GM23338 (cell line): Measurements from ENCODE around the gene THSD4. TPM values are rescaled to one million over a fixed set of nuclear protein-coding genes. Genes with fewer than 3 reads are reported as not detected.

ENCODE experiments used
- ATAC-seq: fragments of 200-7000 bp; cut with Tn5 transposase; 3 replicates; pipeline ENCODE4 v1.9.1; 2020
- DNase-seq: peaks from one replicate; pipeline ENCODE4 v3.0.0-alpha.2; 2015; ENCODE audit warnings: low spot score
- H2AFZ ChIP-seq: fragments of 200-600 bp; sonication (generic); 2 replicates; pipeline ENCODE4 v1.8.0; 2016; ENCODE audit warnings: antibody characterized with exemption, mild to moderate bottlenecking, moderate library complexity
- H3F3A ChIP-seq: fragments of 200-600 bp; sonication (generic); replicated peaks from 2 replicates; pipeline ENCODE4 v1.8.0; 2017; ENCODE audit warnings: antibody characterized with exemption, mixed run types, low read depth
- H3K27ac ChIP-seq: fragments of 200-600 bp; sonication (generic); 2 replicates; pipeline ENCODE4 v1.6.1; 2016; ENCODE audit warnings: low read depth
- H3K27me3 ChIP-seq: fragments of 200-600 bp; sonication (generic); 2 replicates; pipeline ENCODE4 v1.8.0; 2016; ENCODE audit warnings: mild to moderate bottlenecking, mixed run types, moderate library complexity; ENCODE audit not compliant: insufficient read depth
- H3K36me3 ChIP-seq: fragments of 200-600 bp; sonication (generic); 2 replicates; pipeline ENCODE4 v1.8.0; 2016; ENCODE audit warnings: mild to moderate bottlenecking; ENCODE audit not compliant: insufficient read depth
- H3K4me1 ChIP-seq: fragments of 200-600 bp; sonication (generic); 2 replicates; pipeline ENCODE4 v1.8.0; 2016; ENCODE audit warnings: mild to moderate bottlenecking, moderate library complexity; ENCODE audit not compliant: insufficient read depth
- H3K4me2 ChIP-seq: fragments of 200-600 bp; sonication (generic); 2 replicates; pipeline ENCODE4 v1.7.1; 2017; ENCODE audit warnings: mixed run types
- H3K4me3 ChIP-seq: fragments of 200-600 bp; sonication (generic); 2 replicates; pipeline ENCODE4 v1.6.1; 2016; ENCODE audit warnings: mixed run types
- H3K79me2 ChIP-seq: fragments of 200-600 bp; sonication (generic); replicated peaks from 2 replicates; pipeline ENCODE4 v1.8.0; 2017; ENCODE audit warnings: mild to moderate bottlenecking; ENCODE audit not compliant: insufficient read depth
- H3K9me2 ChIP-seq: fragments of 200-600 bp; sonication (generic); 2 replicates; pipeline ENCODE4 v1.8.0; 2017; ENCODE audit not compliant: insufficient read depth
- H4K20me1 ChIP-seq: fragments of 200-600 bp; sonication (generic); replicated peaks from 2 replicates; pipeline ENCODE4 v1.8.0; 2017; ENCODE audit warnings: mild to moderate bottlenecking; ENCODE audit not compliant: insufficient read depth
- H3K27ac Mint-ChIP-seq: 2 replicates; pipeline ENCODE4 v1.8.0; 2020; ENCODE audit warnings: inconsistent platforms, mild to moderate bottlenecking, moderate library complexity, mixed read lengths
- H3K27me3 Mint-ChIP-seq: 3 replicates; pipeline ENCODE4 v1.8.0; 2022; ENCODE audit warnings: low read depth, mild to moderate bottlenecking, moderate library complexity, mixed read lengths, inconsistent platforms; ENCODE audit not compliant: insufficient read depth, poor library complexity
- H3K36me3 Mint-ChIP-seq: 3 replicates; pipeline ENCODE4 v1.8.0; 2021; ENCODE audit warnings: low read depth, mild to moderate bottlenecking, inconsistent platforms, moderate library complexity, mixed read lengths
- H3K4me1 Mint-ChIP-seq: 3 replicates; pipeline ENCODE4 v1.8.0; 2020; ENCODE audit warnings: mild to moderate bottlenecking, inconsistent platforms, mixed read lengths
- H3K4me3 Mint-ChIP-seq: 3 replicates; pipeline ENCODE4 v1.8.0; 2021; ENCODE audit warnings: moderate library complexity, mild to moderate bottlenecking, inconsistent platforms, mixed read lengths
- H3K9me3 Mint-ChIP-seq: 3 replicates; pipeline ENCODE4 v1.8.0; 2020; ENCODE audit warnings: moderate library complexity, mild to moderate bottlenecking, inconsistent platforms, mixed read lengths
- CREB1 ChIP-seq: fragments of 250-450 bp; sonication (Bioruptor Pico); IDR thresholded peaks from 2 replicates; pipeline ENCODE4 v1.5.0; 2020; ENCODE audit warnings: low read depth, mild to moderate bottlenecking, moderate library complexity
- CTCF ChIP-seq, 2 experiments: fragments of 200-600 bp in 1 of 2; sonication (generic) in 1 of 2; conservative IDR thresholded peaks; 2 replicates each; pipeline versions ENCODE4 v1.5.1 to v1.6.1; 2016 to 2017; ENCODE audit warnings: antibody characterized with exemption in 2 of 2, low read depth in 2 of 2, mild to moderate bottlenecking in 2 of 2, moderate library complexity in 1 of 2
- EZH2phosphoT487 ChIP-seq: fragments of 200-600 bp; sonication (generic); IDR thresholded peaks from one replicate; pipeline ENCODE4 v1.8.1; 2018; ENCODE audit warnings: antibody characterized with exemption; ENCODE audit not compliant: unreplicated experiment
- NANOG ChIP-seq: IDR thresholded peaks from 2 replicates; pipeline ENCODE4 v1.6.1; 2016; ENCODE audit warnings: antibody characterized with exemption, borderline replicate concordance
- STAT1 ChIP-seq: IDR thresholded peaks from one replicate; pipeline ENCODE4 v1.6.1; 2016; ENCODE audit warnings: antibody characterized with exemption; ENCODE audit not compliant: unreplicated experiment
- ZNF114 ChIP-seq: fragments of 250-450 bp; sonication (Bioruptor Pico); IDR thresholded peaks from 2 replicates; pipeline ENCODE4 v1.5.0; 2020; ENCODE audit warnings: mild to moderate bottlenecking, moderate library complexity
- ZNF331 ChIP-seq: fragments of 250-450 bp; sonication (Bioruptor Pico); IDR thresholded peaks from 2 replicates; pipeline ENCODE4 v1.5.0; 2020; ENCODE audit warnings: low read depth, mild to moderate bottlenecking, moderate library complexity
- ZNF462 ChIP-seq: fragments of 250-450 bp; sonication (Bioruptor Pico); IDR thresholded peaks from 2 replicates; pipeline ENCODE4 v1.5.0; 2020; ENCODE audit warnings: mild to moderate bottlenecking, moderate library complexity
- polyA plus RNA-seq: library from polyadenylated mRNA; unstranded; fragments of >200 nt; fragmentation: Nextera tagmentation; extraction: Ambion mirVana; gene quantifications from 2 replicates; pipeline ENCODE4 v1.2.1, GENCODE V29; 2016
- total RNA-seq: library from RNA; depleted of rRNA; stranded (reverse); fragments of >200 nt; shearing (Covaris generic); gene quantifications from 2 replicates; pipeline ENCODE4 v1.2.3, GENCODE V29; 2014
- TF ChIP-seq, protein P1 (sequence below): IDR thresholded peaks from 2 replicates; pipeline ENCODE4 v1.6.1; 2016; ENCODE audit warnings: antibody characterized with exemption

THSD4 gene
- total and polyA plus RNA-seq, 2 experiments from 2014 or later: 2.0 to 7.4 TPM

DNA sequence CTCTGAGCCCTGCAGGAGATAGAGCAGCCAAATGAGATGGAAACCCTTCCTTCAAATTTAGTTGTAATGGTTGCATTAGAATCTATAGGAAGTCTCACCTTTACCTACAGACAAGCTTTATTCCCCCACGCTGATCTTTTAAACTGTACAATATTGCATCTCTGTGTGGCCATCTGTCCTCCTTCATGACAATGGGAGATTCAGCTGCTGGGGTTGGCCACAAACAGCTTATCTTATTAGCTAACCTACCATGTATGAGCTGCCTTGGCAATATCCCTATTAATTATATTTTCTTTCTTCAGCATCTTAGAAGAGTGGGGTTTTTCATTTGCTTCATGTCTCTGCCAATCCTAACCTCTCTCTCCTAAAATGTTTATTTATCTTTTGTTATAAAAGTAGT, 456.4 kb downstream of the THSD4 start:
- no peak overlapping the region for H3K4me2 ChIP-seq
- Mint-ChIP-seq H3K27ac (no peak overlapping the region), H3K4me1 (peaks cover 9% of the 10 kb centered on the region), H3K9me3 (no peaks in the 10 kb centered on the region; the same call in 2 of the 3 replicates), H3K27me3 (peaks cover 8% of the 10 kb centered on the region), H3K4me3 (no peak overlapping the region), H3K36me3 (no peaks in the 10 kb centered on the region)
- H3K27me3 ChIP-seq: no peaks in the 10 kb centered on the region
- H3K79me2 ChIP-seq: no peaks in the 10 kb centered on the region
- H2AFZ ChIP-seq: no peak overlapping the region
- 0 out of 2 replicates have a peak, but pooled peaks cover 3% of the 10 kb centered on the region for H3K4me1 ChIP-seq
- no peak overlapping the region for H3K4me3 ChIP-seq
- TF ChIP-seq EZH2phosphoT487 (no peak), CREB1 (CRISPR knock-in tag) (no peak)
- no peaks in the 10 kb centered on the region for H3F3A ChIP-seq
- no peaks in the 10 kb centered on the region for H3K36me3 ChIP-seq
- H3K27ac ChIP-seq: no peak overlapping the region
- no peaks in the 10 kb centered on the region for H3K9me2 ChIP-seq
- no peak for DNase-seq
- no peaks in the 10 kb centered on the region for H4K20me1 ChIP-seq
- no peak for ATAC-seq

DNA sequence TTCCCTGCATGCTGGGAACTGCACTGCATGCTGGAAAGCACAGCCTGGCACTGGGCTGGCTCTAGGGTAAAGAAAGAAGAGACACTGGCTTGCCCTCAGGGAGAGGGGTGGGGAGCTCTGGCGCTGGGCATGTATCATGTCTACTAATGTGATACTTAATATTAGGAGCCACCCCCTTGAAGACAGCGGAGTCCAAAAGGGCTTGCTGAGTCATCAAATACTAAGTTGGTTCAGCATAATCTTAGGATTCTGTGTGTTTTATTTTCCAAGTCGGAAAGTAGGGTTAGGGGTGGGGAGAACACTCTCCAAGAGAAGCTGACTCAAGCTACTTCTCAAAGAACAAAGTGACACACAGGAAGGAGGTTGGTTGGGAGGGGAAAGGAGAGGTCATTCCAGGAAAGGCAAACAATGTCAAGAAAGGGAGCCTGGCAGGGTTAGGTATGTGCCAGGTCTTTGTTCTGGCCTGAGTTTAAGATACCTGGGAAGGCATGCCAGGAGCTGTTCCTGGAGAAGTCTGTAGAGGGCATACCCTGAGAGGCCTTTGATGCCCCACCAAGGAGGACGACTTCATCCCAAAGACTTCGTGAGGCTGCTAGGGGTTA, 457.3 kb downstream of the THSD4 start:
- Mint-ChIP-seq H3K4me3 (no peak overlapping the region), H3K9me3 (no peaks in the 10 kb centered on the region; the same call in 2 of the 3 replicates), H3K27ac (peak overlapping the region; percentile 71; the same call in 1 of the 2 replicates), H3K36me3 (no peaks in the 10 kb centered on the region), H3K4me1 (peaks cover 9% of the 10 kb centered on the region), H3K27me3 (peaks cover 8% of the 10 kb centered on the region)
- DNase-seq: peak; percentile 88
- peak; percentile 99 for ATAC-seq
- Histone ChIP-seq H3K36me3 (no peaks in the 10 kb centered on the region), H3K79me2 (no peaks in the 10 kb centered on the region), H3K4me3 (no peak overlapping the region), H4K20me1 (no peaks in the 10 kb centered on the region), H3K4me1 (0 out of 2 replicates have a peak, but pooled peaks cover 3% of the 10 kb centered on the region), H3K4me2 (no peak overlapping the region), H2AFZ (no peak overlapping the region), H3K27ac (no peak overlapping the region), H3K27me3 (no peaks in the 10 kb centered on the region), H3K9me2 (no peaks in the 10 kb centered on the region), H3F3A (no peaks in the 10 kb centered on the region)
- TF ChIP-seq STAT1: no peak
- TF ChIP-seq CREB1 (CRISPR knock-in tag): no peak
- TF ChIP-seq, protein P1, sequence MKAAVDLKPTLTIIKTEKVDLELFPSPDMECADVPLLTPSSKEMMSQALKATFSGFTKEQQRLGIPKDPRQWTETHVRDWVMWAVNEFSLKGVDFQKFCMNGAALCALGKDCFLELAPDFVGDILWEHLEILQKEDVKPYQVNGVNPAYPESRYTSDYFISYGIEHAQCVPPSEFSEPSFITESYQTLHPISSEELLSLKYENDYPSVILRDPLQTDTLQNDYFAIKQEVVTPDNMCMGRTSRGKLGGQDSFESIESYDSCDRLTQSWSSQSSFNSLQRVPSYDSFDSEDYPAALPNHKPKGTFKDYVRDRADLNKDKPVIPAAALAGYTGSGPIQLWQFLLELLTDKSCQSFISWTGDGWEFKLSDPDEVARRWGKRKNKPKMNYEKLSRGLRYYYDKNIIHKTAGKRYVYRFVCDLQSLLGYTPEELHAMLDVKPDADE: no peak
- TF ChIP-seq CTCF (conservative IDR thresholded peaks at IDR 0.05; ENCODE audit: low read depth in 2 of 2): peak; percentile 43 to 45
- no peak for TF ChIP-seq NANOG
- TF ChIP-seq ZNF114 (CRISPR knock-in tag): no peak
- TF ChIP-seq ZNF331 (CRISPR knock-in tag): no peak
- 0 out of 2 replicates have a peak, but pooled peaks have one; percentile 55 for TF ChIP-seq ZNF462 (CRISPR knock-in tag)
